K562 (cell line): ENCODE measurements around the gene CTDSPL. TPM values are rescaled to one million over a fixed set of nuclear protein-coding genes. Genes with fewer than 3 reads are reported as not detected.

Source experiments
- C11orf30 ChIP-seq: fragments of 450-650 bp; IDR thresholded peaks from 2 replicates; pipeline ENCODE4 v1.6.1; 2016; ENCODE audit warnings: low read depth, mild to moderate bottlenecking
- CAMTA2 ChIP-seq: fragments of 250-450 bp; sonication (Bioruptor Pico); conservative IDR thresholded peaks from 2 replicates; pipeline ENCODE4 v1.5.1; 2022
- CBX8 ChIP-seq: fragments of 200-600 bp; sonication (generic); IDR thresholded peaks from 2 replicates; pipeline ENCODE4 v1.6.1; 2012; ENCODE audit warnings: borderline replicate concordance, mixed run types, low read depth, mild to moderate bottlenecking, moderate library complexity, mixed read lengths, low read length, control low read depth, inconsistent platforms; ENCODE audit not compliant: poor library complexity, severe bottlenecking; ENCODE audit errors: extremely low read depth
- CGGBP1 ChIP-seq: fragments of 250-450 bp; sonication (Bioruptor Pico); IDR thresholded peaks from 2 replicates; pipeline ENCODE4 v1.9.0; 2021; ENCODE audit warnings: mild to moderate bottlenecking
- DDX20 ChIP-seq: fragments of 450-650 bp; IDR thresholded peaks from 2 replicates; pipeline ENCODE4 v1.6.1; 2016; ENCODE audit warnings: missing genetic modification characterization, low read depth, mild to moderate bottlenecking, missing compliant biosample characterization, moderate library complexity
- DLX4 ChIP-seq: fragments of 250-450 bp; sonication (Bioruptor Pico); IDR thresholded peaks from 2 replicates; pipeline ENCODE4 v1.6.1; 2021; ENCODE audit warnings: mild to moderate bottlenecking
- FOXA3 ChIP-seq, 2 experiments: fragments of 450-650 bp in 1 of 2; sonication (generic) in 1 of 2; formaldehyde crosslinking; IDR thresholded peaks in 1 of 2; conservative IDR thresholded peaks in 1 of 2; 2 replicates each; pipeline versions ENCODE4 v1.4.0 to v1.8.0; 2020 to 2022; ENCODE audit warnings: mild to moderate bottlenecking in 2 of 2, missing genetic modification reagents in 1 of 2
- HEY1 ChIP-seq: fragments of 250-450 bp; sonication (Bioruptor Pico); IDR thresholded peaks from 2 replicates; pipeline ENCODE4 v1.5.0; 2020; ENCODE audit warnings: mild to moderate bottlenecking, moderate library complexity, borderline replicate concordance
- HOXB6 ChIP-seq: fragments of 250-450 bp; sonication (Bioruptor Pico); IDR thresholded peaks from 2 replicates; pipeline ENCODE4 v1.5.1; 2022; ENCODE audit warnings: mild to moderate bottlenecking, borderline replicate concordance
- KHSRP ChIP-seq: fragments of 450-650 bp; IDR thresholded peaks from 2 replicates; pipeline ENCODE4 v1.6.1; 2017
- KLF10 ChIP-seq: fragments of 250-450 bp; sonication (Bioruptor Pico); IDR thresholded peaks from 2 replicates; pipeline ENCODE4 v1.6.1; 2021; ENCODE audit warnings: matching md5 sums
- MCM7 ChIP-seq, 2 experiments: fragments of 450-650 bp; IDR thresholded peaks; 2 replicates each; pipeline ENCODE4 v1.6.1; 2016 to 2018
- NCOR1 ChIP-seq: fragments of 450-650 bp; IDR thresholded peaks from 2 replicates; pipeline ENCODE4 v1.6.1; 2016; ENCODE audit warnings: mild to moderate bottlenecking, moderate library complexity
- NR2F6 ChIP-seq: fragments of 450-650 bp; formaldehyde crosslinking; IDR thresholded peaks from 2 replicates; pipeline ENCODE4 v1.4.0; 2020; ENCODE audit warnings: mild to moderate bottlenecking
- NR4A1 ChIP-seq, 2 experiments: fragments of 250-450 bp in 1 of 2; fragments of 450-650 bp in 1 of 2; sonication (Bioruptor Pico) in 1 of 2; IDR thresholded peaks; 2 replicates each; pipeline versions ENCODE4 v1.4.0 to v1.6.1; 2016 to 2020; ENCODE audit warnings: mild to moderate bottlenecking in 2 of 2, missing compliant biosample characterization in 1 of 2, missing genetic modification characterization in 1 of 2, moderate library complexity in 1 of 2
- RAD21 ChIP-seq, 2 experiments: fragments of 250-450 bp in 1 of 2; fragments of 450-650 bp in 1 of 2; sonication (Bioruptor Pico) in 1 of 2; formaldehyde crosslinking in 1 of 2; IDR thresholded peaks in 1 of 2; conservative IDR thresholded peaks in 1 of 2; 2 replicates each; pipeline versions ENCODE4 v1.4.0 to v1.8.0; 2020 to 2022; ENCODE audit warnings: mild to moderate bottlenecking in 2 of 2, moderate library complexity in 1 of 2
- RBM22 ChIP-seq: fragments of 200-400 bp; formaldehyde crosslinking; IDR thresholded peaks from 2 replicates; pipeline ENCODE4 v1.6.1; 2018; ENCODE audit warnings: low read length, low read depth; ENCODE audit not compliant: poor library complexity, severe bottlenecking
- RCOR1 ChIP-seq, 2 experiments: IDR thresholded peaks; 2 replicates each; pipeline ENCODE4 v1.6.1; 2012; ENCODE audit warnings: low read depth in 2 of 2, low read length in 2 of 2, borderline replicate concordance in 1 of 2, improper control_type of control experiment in 1 of 2
- SP1 ChIP-seq: sonication (generic); formaldehyde crosslinking; IDR thresholded peaks from 2 replicates; pipeline ENCODE4 v1.8.1; 2022; ENCODE audit warnings: mild to moderate bottlenecking, missing genetic modification reagents
- SREBF1 ChIP-seq: fragments of 150-350 bp; IDR thresholded peaks from 2 replicates; pipeline ENCODE4 v1.6.1; 2014; ENCODE audit warnings: antibody characterized with exemption, low read depth, low read length, borderline replicate concordance
- TAL1 ChIP-seq: fragments of 450-650 bp; IDR thresholded peaks from 2 replicates; pipeline ENCODE4 v1.6.1; 2016; ENCODE audit warnings: mild to moderate bottlenecking
- TEAD1 ChIP-seq, 2 experiments: fragments of 450-650 bp in 1 of 2; sonication (generic) in 1 of 2; formaldehyde crosslinking; IDR thresholded peaks; 2 replicates each; pipeline versions ENCODE4 v1.4.0 to v1.8.0; 2020 to 2022; ENCODE audit warnings: mild to moderate bottlenecking in 2 of 2, missing genetic modification reagents in 1 of 2
- ZNF277 ChIP-seq: fragments of 250-450 bp; sonication (Bioruptor Pico); IDR thresholded peaks from 2 replicates; pipeline ENCODE4 v1.8.0; 2022; ENCODE audit warnings: inconsistent platforms, mild to moderate bottlenecking, moderate library complexity, borderline replicate concordance
- ZNF280A ChIP-seq: fragments of 450-650 bp; IDR thresholded peaks from 2 replicates; pipeline ENCODE4 v1.6.1; 2018; ENCODE audit warnings: mild to moderate bottlenecking, low read depth; ENCODE audit not compliant: partially characterized antibody
- polyA plus RNA-seq, 8 experiments: library from polyadenylated mRNA; depleted of rRNA in 4 of 8; stranded (reverse) in 5 of 8; unstranded in 3 of 8; fragments of >200 nt; fragmentation: Nextera tagmentation in 2 of 8; fragmentation: Illumina TruSeq in 1 of 8; extraction: Ambion mirVana in 2 of 8; extraction: Trizol in 1 of 8; gene quantifications; 2 replicates each; pipeline versions ENCODE4 v1.2.1 to v1.2.3, GENCODE V29; 2011 to 2014; ENCODE audit warnings: inconsistent platforms in 1 of 8, missing spikeins in 1 of 8
- total RNA-seq, 7 experiments: library from RNA; depleted of rRNA in 6 of 7; stranded (reverse); fragments of >200 nt in 6 of 7; fragmentation: Illumina TruSeq in 2 of 7; extraction: Trizol in 2 of 7; gene quantifications; 2 replicates each; pipeline versions ENCODE4 v1.2.1 to v1.2.3, GENCODE V29; 2011 to 2021; ENCODE audit warnings: low replicate concordance in 1 of 7

CTDSPL gene
- total and polyA plus RNA-seq, 9 of the 15 experiments (the other 6 are each of a cell fraction or from before 2014, with no cell fraction given): 5.1 to 19.3 (median 11.3) TPM

- no peak for TF ChIP-seq HOXB6 (CRISPR knock-in tag)
- TF ChIP-seq HEY1 (CRISPR knock-in tag): no peak
- TF ChIP-seq CBX8: no peak
- no peak for TF ChIP-seq CAMTA2 (CRISPR knock-in tag)
- TF ChIP-seq DDX20 (tag): no peak
- no peak for TF ChIP-seq ZNF280A
- no peak for TF ChIP-seq CGGBP1
- TF ChIP-seq ZNF277 (CRISPR knock-in tag): no peak
- TF ChIP-seq TEAD1 (CRISPR knock-in tag; IDR thresholded peaks at IDR 0.05): peak in 1 of 2 experiments; percentile 76; a peak in 1 of 4 replicates
- no peak for TF ChIP-seq KLF10
- no peak for TF ChIP-seq DLX4
- no peak for TF ChIP-seq SP1 (CRISPR knock-in tag)
- peak; percentile 63 to 85 for TF ChIP-seq RAD21 (CRISPR knock-in tag; conservative IDR thresholded peaks at IDR 0.05 in 1 of 2, IDR thresholded peaks at IDR 0.05 in 1 of 2)
- no peak for TF ChIP-seq KHSRP
- TF ChIP-seq C11orf30: no peak
- no peak for TF ChIP-seq MCM7 (IDR thresholded peaks at IDR 0.05)
- no peak for TF ChIP-seq RBM22
- no peak for TF ChIP-seq NR4A1 (CRISPR knock-in tag; IDR thresholded peaks at IDR 0.05)
- no peak for TF ChIP-seq NR4A1 (tag; IDR thresholded peaks at IDR 0.05)
- TF ChIP-seq NCOR1: no peak
- no peak for TF ChIP-seq TAL1
- TF ChIP-seq FOXA3 (CRISPR knock-in tag; conservative IDR thresholded peaks at IDR 0.05 in 1 of 2, IDR thresholded peaks at IDR 0.05 in 1 of 2): peak; percentile 48 to 94; a peak in 2 of 4 replicates
- 0 out of 4 replicates have a peak, but pooled peaks of 1 of the 2 experiments have one; percentile 36 for TF ChIP-seq RCOR1 (IDR thresholded peaks at IDR 0.05; ENCODE audit: borderline replicate concordance in 1 of 2, low read depth in 2 of 2, low read length in 2 of 2)
- TF ChIP-seq NR2F6 (CRISPR knock-in tag): no peak
- no peak for TF ChIP-seq SREBF1
These were observed 142.9 kb downstream of the CTDSPL start (continued) for GRCh38 chr3:38004415-38005075.
